Superior temporal gyrus (tissue), 1 donor: ENCODE measurements around the gene WNK3.

ENCODE experiments used
- DNase-seq: peaks from one replicate; pipeline ENCODE4 v3.0.0-alpha.2; 2016; ENCODE audit errors: extremely low spot score

WNK3 gene

GRCh38 chrX:54238588-54238987 is 119.3 kb downstream of the WNK3 start:
- no peak for DNase-seq

GRCh38 chrX:54237014-54237413 is 120.8 kb downstream of the WNK3 start:
- no peak for DNase-seq

GRCh38 chrX:54230435-54231148 is 127.3 kb downstream of the WNK3 start:
- no peak for DNase-seq

GRCh38 chrX:54223581-54223980 is 134.3 kb downstream of the WNK3 start:
- DNase-seq, result no peak

- DNase-seq, result no peak
These were observed 144.2 kb downstream of the WNK3 start for GRCh38 chrX:54213603-54214002.

- no peak for DNase-seq
These were observed 149.3 kb downstream of the WNK3 start for GRCh38 chrX:54208531-54208930.

- DNase-seq, result no peak
These were observed 159.6 kb downstream of the WNK3 start for GRCh38 chrX:54198262-54198661.

- no peak for DNase-seq
These were observed 162.8 kb downstream of the WNK3 start for GRCh38 chrX:54194982-54195588.

- no peak for DNase-seq
These were observed 164.6 kb downstream of the WNK3 start for GRCh38 chrX:54193085-54193821.

GRCh38 chrX:54184474-54184873 is 173.4 kb downstream of the WNK3 start:
- no peak for DNase-seq

- peak; percentile 65 for DNase-seq
These were observed 174.8 kb downstream of the WNK3 start, which contains the start of gene FAM120C for GRCh38 chrX:54182864-54183613. Gene FAM120C (minus strand): TSS chrX:54183254. CDS start chrX:54183198, 56 bp downstream.

GRCh38 chrX:54182194-54182863 is 175.5 kb downstream of the WNK3 start:
- DNase-seq, result peak; percentile 55

- DNase-seq, result no peak
These were observed 176.5 kb downstream of the WNK3 start for GRCh38 chrX:54181202-54181953.

- no peak for DNase-seq
These were observed 177.4 kb downstream of the WNK3 start for GRCh38 chrX:54180403-54180802.

- peak; percentile 12 for DNase-seq
These were observed 179.5 kb downstream of the WNK3 start for GRCh38 chrX:54178100-54178940.

GRCh38 chrX:54177306-54177705 is 180.5 kb downstream of the WNK3 start:
- no peak for DNase-seq

- DNase-seq, result no peak
These were observed 184.1 kb downstream of the WNK3 start for GRCh38 chrX:54173791-54174190.

- DNase-seq, result no peak
These were observed 185.4 kb downstream of the WNK3 start for GRCh38 chrX:54172455-54172854.

- DNase-seq, result no peak
These were observed 186.2 kb downstream of the WNK3 start for GRCh38 chrX:54171527-54172250.
